K562 (cell line): ENCODE measurements around the gene PIP5KL1. TPM values are rescaled to one million over a fixed set of nuclear protein-coding genes. Genes with fewer than 3 reads are reported as not detected.

Experiments
- ATAC-seq: fragments of 200-7000 bp; cut with Tn5 transposase; 3 replicates; pipeline ENCODE4 v1.9.1; 2020; ENCODE audit warnings: moderate library complexity
- BruUV-seq: library from RNA; stranded (reverse); fragments of 400-500 nt; replicated peaks from 2 replicates; lab custom pipeline; 2021; lab: Mats Ljungman, UMichigan
- CTCF ChIA-PET: fragments of 300-600 bp; formaldehyde crosslinking; extraction: SDS; loops from one replicate; lab custom pipeline; 2021; ENCODE audit warnings: low intra/inter-chr PET ratio; lab: Yijun Ruan, JAX
- POLR2A ChIA-PET: fragments of 300-600, 350-650 bp; sonication (Branson Sonifier 250); formaldehyde crosslinking; extraction: SDS; loops from one replicate; lab custom pipeline; 2021; ENCODE audit warnings: antibody characterized with exemption, inconsistent platforms; lab: Yijun Ruan, JAX
- DNase-seq, 4 experiments: peaks; one replicate each; pipeline versions ENCODE4 v3.0.0 to v3.0.0-alpha.2; 2011 to 2018; ENCODE audit warnings: low spot score in 3 of 4, mixed read lengths in 3 of 4; ENCODE audit errors: extremely low read depth in 1 of 4
- FAIRE-seq: peaks from 2 replicates; lab custom pipeline; 2011; peaks lifted over from hg19 to GRCh38; lab: Jason Lieb, UNC
- H2AFZ ChIP-seq: 2 replicates; pipeline ENCODE4 v1.6.0; 2011; ENCODE audit warnings: low read depth, low read length, control low read depth, inconsistent platforms
- H3K27ac ChIP-seq: fragments of 200-600 bp; 3 replicates; pipeline ENCODE4 v1.8.0; 2011; ENCODE audit warnings: low read depth, mild to moderate bottlenecking, control low read depth, inconsistent platforms, low read length, moderate library complexity, mixed read lengths; ENCODE audit errors: extremely low read depth
- H3K27me3 ChIP-seq, 2 experiments: fragments of 300-600 bp in 1 of 2; 2 replicates in 1 of 2; 3 replicates in 1 of 2; pipeline versions ENCODE4 v1.6.0 to v1.8.0; 2011; ENCODE audit warnings: inconsistent platforms in 2 of 2, low read length in 2 of 2, mild to moderate bottlenecking in 1 of 2, mixed read lengths in 1 of 2, moderate library complexity in 1 of 2; ENCODE audit not compliant: control insufficient read depth in 2 of 2, insufficient read depth in 2 of 2
- H3K36me3 ChIP-seq: fragments of 300-600 bp; 3 replicates; pipeline ENCODE4 v1.8.0; 2011; ENCODE audit warnings: mild to moderate bottlenecking, low read length, inconsistent platforms; ENCODE audit not compliant: control insufficient read depth, insufficient read depth
- H3K4me1 ChIP-seq, 2 experiments: fragments of 200-600 bp in 1 of 2; replicated peaks in 1 of 2; 2 replicates in 1 of 2; 3 replicates in 1 of 2; pipeline versions ENCODE4 v1.5.1 to v1.8.0; 2011; ENCODE audit warnings: inconsistent platforms in 2 of 2, low read length in 2 of 2, mild to moderate bottlenecking in 1 of 2, mixed read lengths in 1 of 2, moderate library complexity in 1 of 2; ENCODE audit not compliant: control insufficient read depth in 2 of 2, insufficient read depth in 2 of 2
- H3K4me2 ChIP-seq: 2 replicates; pipeline ENCODE4 v1.6.1; 2011; ENCODE audit warnings: low read length, control low read depth, inconsistent platforms, mixed read lengths; ENCODE audit not compliant: insufficient read depth
- H3K4me3 ChIP-seq: fragments of 200-600 bp; sonication (generic), shearing (Covaris generic); 2 replicates; pipeline ENCODE4 v1.5.1; 2016; ENCODE audit warnings: control low read depth, inconsistent platforms
- H3K79me2 ChIP-seq: fragments of 200-600 bp; 3 replicates; pipeline ENCODE4 v1.8.0; 2011; ENCODE audit warnings: low read length, inconsistent platforms; ENCODE audit not compliant: control insufficient read depth, insufficient read depth
- H3K9ac ChIP-seq, 2 experiments: 2 replicates each; pipeline versions ENCODE4 v1.6.0 to v1.6.1; 2011; ENCODE audit warnings: low read depth in 2 of 2, low read length in 2 of 2, control low read depth in 1 of 2, inconsistent platforms in 1 of 2, mild to moderate bottlenecking in 1 of 2, mixed read lengths in 1 of 2; ENCODE audit not compliant: insufficient read depth in 1 of 2
- H3K9me1 ChIP-seq: one replicate; pipeline ENCODE4 v1.6.0; 2011; ENCODE audit warnings: inconsistent platforms, mild to moderate bottlenecking, low read length, moderate library complexity; ENCODE audit not compliant: control insufficient read depth, insufficient read depth
- H3K9me3 ChIP-seq: replicated peaks from 2 replicates; pipeline ENCODE4 v1.5.1; 2011; ENCODE audit warnings: low read depth, low read length, inconsistent platforms; ENCODE audit not compliant: control insufficient read depth, insufficient read depth
- H4K20me1 ChIP-seq: replicated peaks from 2 replicates; pipeline ENCODE4 v1.6.1; 2011; ENCODE audit warnings: low read length, inconsistent platforms, mixed read lengths; ENCODE audit not compliant: control insufficient read depth, insufficient read depth
- FOXP1 ChIP-seq: sonication (generic); formaldehyde crosslinking; IDR thresholded peaks from 2 replicates; pipeline ENCODE4 v1.8.0; 2022; ENCODE audit warnings: mild to moderate bottlenecking, missing genetic modification reagents
- HCFC1 ChIP-seq: IDR thresholded peaks from 2 replicates; pipeline ENCODE4 v1.6.1; 2012; ENCODE audit warnings: low read depth, low read length, improper control_type of control experiment
- KLF16 ChIP-seq: IDR thresholded peaks from 2 replicates; pipeline ENCODE4 v1.6.1; 2016; ENCODE audit warnings: antibody characterized with exemption
- MEIS2 ChIP-seq: fragments of 450-650 bp; IDR thresholded peaks from 2 replicates; pipeline ENCODE4 v1.6.1; 2014; ENCODE audit warnings: mild to moderate bottlenecking; ENCODE audit not compliant: partially characterized antibody
- NR2C2 ChIP-seq, 2 experiments: fragments of 200-800 bp in 1 of 2; sonication (Bioruptor generic) in 1 of 2; sonication (generic) in 1 of 2; formaldehyde crosslinking in 1 of 2; IDR thresholded peaks; 2 replicates each; pipeline versions ENCODE4 v1.6.1 to v1.8.0; 2016 to 2022; ENCODE audit warnings: mild to moderate bottlenecking in 1 of 2, missing compliant biosample characterization in 1 of 2, missing genetic modification characterization in 1 of 2, missing genetic modification reagents in 1 of 2
- POLR2G ChIP-seq: fragments of 200-400 bp; formaldehyde crosslinking; IDR thresholded peaks from 2 replicates; pipeline ENCODE4 v1.6.1; 2017; ENCODE audit warnings: low read depth, mild to moderate bottlenecking, antibody characterized with exemption, low read length, moderate library complexity
- ZNF3 ChIP-seq: fragments of 250-450 bp; sonication (Bioruptor Pico); IDR thresholded peaks from 2 replicates; pipeline ENCODE4 v1.5.0; 2021; ENCODE audit warnings: mild to moderate bottlenecking, moderate library complexity
- ZNF766 ChIP-seq: fragments of 200-800 bp; sonication (Bioruptor generic); conservative IDR thresholded peaks from 2 replicates; pipeline ENCODE4 v1.6.1; 2016; ENCODE audit warnings: missing genetic modification characterization, missing compliant biosample characterization
- WGBS: fragments of 100-300 bp; shearing (Covaris generic); methylation state at CpG from one replicate; pipeline ENCODE4 v1.1.6; 2016; ENCODE audit warnings: low coverage, mixed read lengths; ENCODE audit not compliant: insufficient coverage; ENCODE audit errors: missing lambda C conversion rate; 5-methylcytosine and 5-hydroxymethylcytosine counted together
- in situ Hi-C: fragments of 300-500 bp; cut with MboI; formaldehyde crosslinking; loops from 4 replicates; pipeline ENCODE4 v1.15.0; 2018; ENCODE audit warnings: inconsistent platforms, mixed read lengths
- intact Hi-C: fragments of 100-400 bp; cut with micrococcal nuclease; formaldehyde crosslinking; loops from 2 replicates; pipeline ENCODE4 v1.14.2; 2022
- polyA plus RNA-seq, 8 experiments: library from polyadenylated mRNA; depleted of rRNA in 4 of 8; stranded (reverse) in 5 of 8; unstranded in 3 of 8; fragments of >200 nt; fragmentation: Nextera tagmentation in 2 of 8; fragmentation: Illumina TruSeq in 1 of 8; extraction: Ambion mirVana in 2 of 8; extraction: Trizol in 1 of 8; gene quantifications; 2 replicates each; pipeline versions ENCODE4 v1.2.1 to v1.2.3, GENCODE V29; 2011 to 2014; ENCODE audit warnings: inconsistent platforms in 1 of 8, missing spikeins in 1 of 8
- total RNA-seq, 7 experiments: library from RNA; depleted of rRNA in 6 of 7; stranded (reverse); fragments of >200 nt in 6 of 7; fragmentation: Illumina TruSeq in 2 of 7; extraction: Trizol in 2 of 7; gene quantifications; 2 replicates each; pipeline versions ENCODE4 v1.2.1 to v1.2.3, GENCODE V29; 2011 to 2021; ENCODE audit warnings: low replicate concordance in 1 of 7

Gene PIP5KL1
- total and polyA plus RNA-seq, 9 of the 15 experiments (the other 6 are each of a cell fraction or from before 2014, with no cell fraction given), result 0.18 to 4.8 (median 1.2) TPM

DNA sequence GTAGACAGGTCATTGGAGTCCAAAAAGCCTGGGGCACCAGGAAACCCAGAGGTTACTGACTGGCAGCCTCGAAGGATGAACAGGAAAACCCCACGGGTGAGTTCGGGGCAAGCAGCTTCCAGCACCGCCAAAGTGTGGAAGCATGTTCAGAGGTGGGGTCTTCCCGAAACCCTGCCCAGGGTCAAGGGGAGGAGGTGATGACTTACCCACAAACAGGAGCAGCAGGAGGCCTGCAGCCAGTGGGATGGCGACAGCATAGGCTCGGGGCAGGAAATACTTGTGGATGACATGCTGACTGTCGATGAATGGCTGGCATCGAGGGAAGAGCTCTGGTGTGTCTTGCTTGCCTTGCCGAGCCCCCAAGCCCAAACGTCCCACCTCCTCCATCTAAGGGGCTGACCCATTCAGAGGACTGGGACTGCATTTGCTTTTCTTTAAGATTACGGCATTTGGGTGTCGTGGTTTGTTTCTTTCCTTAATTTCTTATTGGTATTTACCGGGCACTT, 5.8 kb upstream of the PIP5KL1 start:
- POLR2A ChIA-PET, result interaction anchor here (1.0 to 1.6 kb wide), 2 partner anchors 24 to 158 kb away, joined by 4 to 6 read pairs; no protein-coding TSS in a partner anchor
- Histone ChIP-seq H3K9me3 (no peaks in the 10 kb centered on the region), H3K9me1 (peaks cover 3% of the 10 kb centered on the region), H3K9ac (peak overlapping the region; percentile 89 to 96), H3K4me1 (peaks cover 62 to 82% of the 10 kb centered on the region in 2 experiments), H3K27me3 (no peaks in the 10 kb centered on the region), H2AFZ (no peak overlapping the region), H3K27ac (peak overlapping the region; percentile 88), H3K4me3 (peak overlapping the region; percentile 70), H4K20me1 (peaks cover 18% of the 10 kb centered on the region; the same call in 1 of the 2 replicates), H3K79me2 (peaks cover 45% of the 10 kb centered on the region), H3K4me2 (peak overlapping the region; percentile 97), H3K36me3 (peaks cover 27% of the 10 kb centered on the region; the same call in 2 of the 3 replicates)
- CTCF ChIA-PET, result no interaction called here
- in situ Hi-C loops, result loop anchor here (5.0 kb wide), 2 partner anchors 96 to 181 kb away; no protein-coding TSS in a partner anchor
- no TSS peak for BruUV-seq
- no peak for TF ChIP-seq HCFC1
- 0 out of 2 replicates have a peak, but pooled peaks have one; percentile 16 for TF ChIP-seq POLR2G
- 20% methylated on average over 14 of the region's 14 CpGs for WGBS
- intact Hi-C loops, result no loop called here
- DNase-seq (no peak), FAIRE-seq (no peak), ATAC-seq (no peak)

DNA sequence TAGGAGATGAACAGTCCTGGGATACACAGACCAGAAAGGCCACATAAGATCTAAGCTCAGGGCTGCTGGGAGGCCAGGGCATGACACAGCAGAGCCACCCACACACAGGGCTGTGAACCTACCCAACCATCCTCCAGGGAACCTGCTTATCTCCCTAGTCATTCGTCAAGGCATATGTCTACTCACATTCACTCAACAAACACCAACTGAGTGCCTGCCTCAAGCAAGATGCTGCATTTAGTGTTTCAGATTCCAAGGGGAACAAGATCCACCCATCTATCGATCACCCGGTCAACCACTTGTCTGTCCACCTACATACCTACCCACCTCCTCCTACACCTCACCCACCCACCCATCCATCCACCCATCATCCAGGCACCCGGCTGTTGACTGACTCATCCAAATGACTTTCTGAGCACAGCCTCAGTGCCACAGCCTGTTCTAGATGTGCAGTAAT, 5.2 kb upstream of the PIP5KL1 start:
- CTCF ChIA-PET, result no interaction called here
- DNase-seq, result peak; percentile 54 to 92 (median 71)
- peaks cover 62 to 82% of the 10 kb centered on the region in 2 experiments for H3K4me1 ChIP-seq
- ATAC-seq, result peak; percentile 63
- no TSS peak for BruUV-seq
- peak; percentile 96 for FAIRE-seq
- H3K9me3 ChIP-seq, result no peaks in the 10 kb centered on the region
- WGBS, result 9% methylated on average over 4 of the region's 4 CpGs
- peak overlapping the region; percentile 70 for H3K4me3 ChIP-seq
- intact Hi-C loops (no loop called here), in situ Hi-C loops (loop anchor here (5.0 kb wide), 2 partner anchors 97 to 182 kb away; no protein-coding TSS in a partner anchor)
- no peaks in the 10 kb centered on the region for H3K27me3 ChIP-seq
- peaks cover 45% of the 10 kb centered on the region for H3K79me2 ChIP-seq
- POLR2A ChIA-PET, result interaction anchor here (0.6 to 1.6 kb wide), 2 partner anchors 25 to 122 kb away, joined by 4 read pairs; no protein-coding TSS in a partner anchor
- peaks cover 3% of the 10 kb centered on the region for H3K9me1 ChIP-seq
- H3K27ac ChIP-seq, result peak overlapping the region; percentile 88
- peak overlapping the region; percentile 89 to 96; a peak in 3 of 4 replicates for H3K9ac ChIP-seq
- peaks cover 27% of the 10 kb centered on the region; the same call in 2 of the 3 replicates for H3K36me3 ChIP-seq
- no peak overlapping the region for H2AFZ ChIP-seq
- peaks cover 18% of the 10 kb centered on the region; the same call in 1 of the 2 replicates for H4K20me1 ChIP-seq
- H3K4me2 ChIP-seq, result peak overlapping the region; percentile 97
- TF ChIP-seq KLF16 (no peak), ZNF3 (CRISPR knock-in tag) (peak; percentile 88; the same call in 1 of the 2 replicates), NR2C2 (CRISPR knock-in tag; IDR thresholded peaks at IDR 0.05) (no peak), NR2C2 (tag; IDR thresholded peaks at IDR 0.05) (peak; percentile 62), ZNF766 (CRISPR knock-in tag) (0 out of 2 replicates have a peak, but pooled peaks have one; percentile 32), MEIS2 (peak; percentile 89), FOXP1 (0 out of 2 replicates have a peak, but pooled peaks have one; percentile 34)
